ENCODE data around the gene URI1.
"Not testable (repeated sequence)": the region's sequence is repeated elsewhere in the genome, so short reads cannot be mapped to it uniquely, and the experiment has no call there.

Gene URI1

GRCh38 chr19:29940971-29941585, 961 bp upstream of the URI1 start:
- DNase-seq (ENCODE audit: insufficient read length, low spot score) (no peak), FAIRE-seq (no peak)

DNA sequence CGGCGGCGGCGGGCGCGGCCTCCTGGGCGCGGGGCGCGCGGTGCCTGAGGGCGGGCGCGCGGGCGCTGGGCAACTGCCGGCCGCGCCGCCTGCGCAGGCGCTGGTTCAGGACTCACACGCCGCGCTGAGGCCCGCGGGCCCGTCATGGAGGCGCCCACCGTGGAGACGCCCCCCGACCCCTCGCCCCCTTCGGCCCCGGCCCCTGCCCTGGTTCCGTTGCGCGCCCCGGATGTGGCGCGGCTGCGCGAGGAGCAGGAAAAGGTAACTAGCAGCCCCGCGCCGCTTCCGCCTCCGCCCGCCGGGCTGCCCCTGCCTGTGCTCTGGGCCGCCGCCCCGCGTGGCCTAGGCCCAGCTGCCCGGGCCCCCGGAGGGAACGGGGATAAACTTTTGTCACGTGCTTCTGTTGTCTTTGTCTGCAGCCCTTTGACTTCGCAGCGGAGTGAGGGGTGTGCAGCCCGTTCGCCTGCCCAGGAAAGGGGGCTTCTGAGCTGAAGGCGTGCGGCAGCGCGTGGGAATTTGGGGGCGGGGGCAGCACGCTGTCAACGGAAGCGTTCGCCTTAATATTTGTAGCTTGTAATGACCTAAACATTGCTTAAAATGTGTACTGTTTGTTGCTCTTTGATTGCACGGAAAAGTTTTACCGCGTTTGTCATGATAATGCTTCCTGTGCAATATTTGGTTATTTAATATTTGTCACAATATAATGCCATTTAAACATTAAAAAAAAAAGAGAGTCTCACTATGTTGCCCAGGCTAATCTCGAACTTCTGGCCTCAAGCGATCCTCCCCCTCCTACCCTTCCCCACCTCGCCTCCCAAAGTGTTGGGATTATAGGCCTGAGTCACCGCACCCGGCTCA, 594 bp downstream of the URI1 start:
- peak; percentile 72 for DNase-seq (ENCODE audit: insufficient read length, low spot score)
- no peak for FAIRE-seq

DNA sequence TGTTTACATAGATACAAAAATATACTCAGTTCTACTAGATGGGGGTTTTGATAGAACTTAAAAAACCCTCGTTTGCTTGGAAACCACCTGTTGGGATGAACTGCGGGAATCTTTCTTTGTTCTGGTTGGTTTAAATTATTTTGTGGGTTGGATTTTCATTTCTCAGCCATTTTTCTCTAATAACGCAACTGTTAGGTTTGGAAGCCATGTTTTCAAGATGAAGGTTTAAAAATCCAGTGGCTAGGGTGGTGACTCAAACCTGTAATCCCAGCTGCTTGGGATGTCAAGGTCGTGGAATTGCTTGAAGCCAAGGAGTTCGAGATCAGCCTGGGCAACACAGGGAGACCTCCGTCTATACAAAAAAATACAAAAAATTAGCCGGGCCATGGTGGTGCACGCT, 1.6 kb downstream of the URI1 start:
- no peak for DNase-seq (ENCODE audit: insufficient read length, low spot score)
- FAIRE-seq: no peak

- DNase-seq (ENCODE audit: insufficient read length, low spot score) (no peak), FAIRE-seq (no peak)
Measured at GRCh38 chr19:29944390-29945012, 2.5 kb downstream of the URI1 start.

DNA sequence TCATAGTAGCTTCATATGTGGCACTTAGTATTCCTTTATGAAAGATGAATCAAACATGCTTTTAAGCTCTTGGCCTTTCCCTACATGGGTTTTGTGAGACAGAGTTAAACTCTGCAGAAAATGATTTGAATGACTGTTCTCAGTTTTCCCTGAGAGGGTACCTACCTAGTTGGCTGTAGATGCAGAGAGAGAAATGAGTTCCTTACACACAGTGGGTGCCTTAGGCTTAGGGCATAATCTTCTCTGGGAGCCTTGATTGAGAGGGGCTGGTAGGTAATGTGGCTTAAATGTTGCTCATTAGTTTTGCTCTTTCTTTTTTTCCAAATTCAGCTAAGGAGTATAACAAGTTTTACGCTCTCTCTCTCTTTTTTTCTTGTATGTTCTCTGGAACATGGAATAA, 3.0 kb downstream of the URI1 start:
- DNase-seq (ENCODE audit: insufficient read length, low spot score): no peak
- FAIRE-seq: no peak

DNA sequence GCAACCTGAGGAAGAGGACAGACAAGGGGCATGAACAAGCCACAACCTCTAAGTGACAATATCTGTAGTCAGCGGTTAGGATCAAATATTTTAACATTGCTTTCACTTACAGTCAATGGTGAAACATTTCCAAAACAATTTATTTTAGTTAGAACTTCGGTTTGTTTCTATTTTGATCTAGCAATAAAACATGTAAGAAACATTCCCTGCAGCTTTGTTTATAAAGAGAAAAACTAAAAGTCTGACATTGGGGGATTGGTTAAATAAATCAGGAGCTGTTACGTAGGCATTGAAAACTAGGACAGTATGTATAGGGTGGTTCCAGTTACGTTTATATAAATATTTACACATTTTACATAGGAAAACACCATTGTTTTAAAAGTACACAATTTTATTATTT, 3.4 kb downstream of the URI1 start:
- DNase-seq (ENCODE audit: insufficient read length, low spot score): no peak
- FAIRE-seq: no peak

DNA sequence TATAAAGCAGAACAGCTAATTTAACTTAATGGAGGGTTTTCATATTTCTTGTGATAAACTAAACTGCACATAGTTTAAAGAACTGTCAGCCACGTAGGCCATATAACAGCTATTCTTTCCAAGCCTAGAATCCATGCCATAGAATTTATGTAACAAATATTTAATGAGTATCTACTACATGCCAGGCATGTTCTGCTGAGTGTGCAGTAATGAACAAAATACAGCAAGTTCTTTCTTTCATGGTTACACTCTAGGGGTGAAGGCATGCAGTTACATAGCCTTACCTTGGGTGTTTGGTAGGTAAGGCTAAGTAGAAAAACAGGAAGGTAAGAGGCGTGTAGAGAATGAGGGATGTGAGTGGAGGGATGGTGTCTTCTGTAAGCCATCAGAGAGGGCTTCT, 4.6 kb downstream of the URI1 start:
- DNase-seq (ENCODE audit: insufficient read length, low spot score) (no peak), FAIRE-seq (no peak)

GRCh38 chr19:29947871-29948270, 5.8 kb downstream of the URI1 start:
- DNase-seq (ENCODE audit: insufficient read length, low spot score) (no peak), FAIRE-seq (no peak)

- not testable (repeated sequence) for DNase-seq (ENCODE audit: insufficient read length, low spot score); FAIRE-seq
Measured at GRCh38 chr19:29948759-29949470, 6.9 kb downstream of the URI1 start.

- DNase-seq (ENCODE audit: insufficient read length, low spot score): no peak
- no peak for FAIRE-seq
Measured at GRCh38 chr19:29952177-29952576, 10.1 kb downstream of the URI1 start.

DNA sequence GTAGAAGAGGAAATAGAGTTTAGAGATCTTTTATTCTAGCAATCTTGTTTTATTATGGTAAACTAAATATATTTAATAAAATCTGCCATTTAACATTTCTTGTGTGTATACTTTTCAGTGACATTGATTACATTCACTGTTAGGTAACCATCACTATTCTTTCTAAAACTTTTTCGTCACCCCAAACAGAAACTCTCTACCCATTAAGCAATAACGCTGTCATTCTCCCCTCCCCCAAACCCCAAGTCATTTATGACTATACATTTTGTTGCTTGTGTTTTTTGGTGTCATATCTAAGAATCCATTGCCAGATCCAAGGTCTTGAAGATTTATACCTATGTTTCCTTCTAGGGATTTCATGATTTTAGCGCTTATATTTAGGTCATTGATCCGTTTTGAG, 10.6 kb downstream of the URI1 start:
- DNase-seq (ENCODE audit: insufficient read length, low spot score): no peak
- no peak for FAIRE-seq

GRCh38 chr19:29953352-29954247, 11.6 kb downstream of the URI1 start:
- peak; percentile 78 for FAIRE-seq

GRCh38 chr19:29956855-29957254, 14.8 kb downstream of the URI1 start:
- DNase-seq (ENCODE audit: insufficient read length, low spot score): no peak
- no peak for FAIRE-seq

More at GRCh38 chr19:29953352-29954247, 11.6 kb downstream of the URI1 start:
- no peak for DNase-seq (ENCODE audit: insufficient read length, low spot score)

- FAIRE-seq: no peak
Measured at GRCh38 chr19:29961311-29961710, 19.3 kb downstream of the URI1 start.

DNA sequence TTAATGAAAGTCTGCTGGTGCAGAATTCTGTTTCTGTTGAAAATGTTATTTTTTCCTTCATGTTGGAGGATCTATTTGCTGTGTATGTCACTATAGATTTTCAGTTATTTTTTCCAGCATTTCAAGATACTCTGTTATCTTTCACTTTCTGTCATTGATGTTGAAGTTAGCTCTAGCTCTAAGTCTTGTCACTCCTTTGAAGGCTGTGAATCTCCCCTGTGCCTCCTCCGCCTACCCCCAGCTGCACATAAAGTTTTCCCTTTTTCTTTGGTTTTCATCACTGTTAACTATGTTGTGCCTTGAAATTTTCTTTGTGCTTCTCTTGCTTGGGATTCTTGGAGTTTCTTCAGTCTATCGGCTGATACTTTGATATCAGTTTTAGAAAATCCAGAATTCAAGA, 20.8 kb downstream of the URI1 start:
- no peak for FAIRE-seq

More at GRCh38 chr19:29961311-29961710, 19.3 kb downstream of the URI1 start:
- DNase-seq (ENCODE audit: insufficient read length, low spot score): no peak

DNA sequence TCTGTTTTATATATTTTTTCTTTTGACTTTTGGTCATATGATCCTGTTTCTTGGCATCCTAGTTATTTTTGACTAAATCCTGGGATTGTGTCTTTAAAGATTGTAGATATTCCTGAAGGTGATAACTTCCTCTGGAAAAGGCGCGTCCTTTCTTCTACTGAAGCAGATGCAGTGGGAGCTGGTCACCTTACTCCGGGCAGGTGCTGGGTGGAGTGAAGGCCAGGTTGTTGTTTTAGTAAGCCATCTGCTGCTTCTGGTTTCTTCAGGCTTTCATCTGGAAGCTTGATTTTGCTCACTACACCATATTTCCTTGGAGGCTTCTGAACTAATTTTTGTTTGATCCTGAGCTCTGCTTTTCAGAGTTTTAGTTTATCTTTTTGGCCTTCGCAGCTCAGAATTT, 21.5 kb downstream of the URI1 start:
- no peak for DNase-seq (ENCODE audit: insufficient read length, low spot score)
- FAIRE-seq: peak; percentile 48

More for the DNA sequence above, 20.8 kb downstream of the URI1 start:
- DNase-seq (ENCODE audit: insufficient read length, low spot score): no peak

- no peak for FAIRE-seq
- no peak for DNase-seq (ENCODE audit: insufficient read length, low spot score)
Measured at GRCh38 chr19:29964171-29964570, 22.1 kb downstream of the URI1 start.

GRCh38 chr19:29965492-29965891, 23.5 kb downstream of the URI1 start:
- DNase-seq (ENCODE audit: insufficient read length, low spot score) (no peak), FAIRE-seq (no peak)

DNA sequence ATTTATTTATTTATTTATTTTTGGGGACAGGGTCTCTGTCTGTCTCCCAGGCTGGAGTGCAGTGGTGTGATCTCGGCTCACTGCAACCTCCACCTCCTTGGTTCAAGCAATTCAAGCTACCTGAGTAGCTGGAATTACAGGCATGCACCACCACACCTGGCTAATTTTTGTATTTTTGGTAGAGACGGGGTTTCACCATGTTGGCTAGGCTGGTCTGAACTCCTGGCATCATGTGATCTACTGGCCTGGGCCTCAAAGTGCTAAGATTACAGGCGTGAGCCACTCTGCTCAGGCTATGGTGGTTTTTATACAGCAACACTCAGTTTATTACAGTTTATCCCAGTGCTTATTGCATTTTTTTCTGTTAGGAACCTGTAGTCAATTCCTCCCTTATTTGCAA, 24.1 kb downstream of the URI1 start:
- not testable (repeated sequence) for DNase-seq (ENCODE audit: insufficient read length, low spot score); FAIRE-seq

Data from GM19239 (cell line).